Stimulated activated CD4-positive, alpha-beta T cell treated with anti-CD3 and anti-CD28 coated beads, Interleukin-1b, Interleukin-23, amount 100 ng/mL, for 48 hours (primary cell): Measurements from ENCODE around the gene SLC51B.
A peak's percentile ranks its signal among the peaks of the same experiment; 100 is the strongest.

Experiments used
- DNase-seq: peaks from one replicate; pipeline ENCODE4 v3.0.0-alpha.2; 2020

SLC51B gene

GRCh38 chr15:65042776-65043327, 2.3 kb upstream of the SLC51B start:
- DNase-seq: no peak

DNA sequence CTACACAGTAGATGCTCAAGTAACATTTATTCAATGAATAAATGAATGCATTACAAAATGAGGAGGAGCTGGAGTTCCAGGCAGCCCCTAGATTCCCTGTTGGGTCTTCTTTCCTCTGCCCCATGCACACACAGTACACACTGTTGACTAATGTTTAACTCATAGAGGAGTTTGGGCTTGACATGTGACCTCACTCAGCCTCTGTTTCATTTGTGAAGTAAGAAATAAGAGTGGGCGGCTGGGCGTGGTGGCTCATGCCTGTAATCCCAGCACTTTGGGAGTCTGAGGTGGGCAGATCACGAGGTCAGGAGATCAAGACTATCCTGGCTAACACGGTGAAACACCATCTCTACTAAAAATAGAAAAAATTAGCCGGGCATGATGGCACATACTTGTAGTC, 969 bp upstream of the SLC51B start:
- peak; percentile 39 for DNase-seq

DNA sequence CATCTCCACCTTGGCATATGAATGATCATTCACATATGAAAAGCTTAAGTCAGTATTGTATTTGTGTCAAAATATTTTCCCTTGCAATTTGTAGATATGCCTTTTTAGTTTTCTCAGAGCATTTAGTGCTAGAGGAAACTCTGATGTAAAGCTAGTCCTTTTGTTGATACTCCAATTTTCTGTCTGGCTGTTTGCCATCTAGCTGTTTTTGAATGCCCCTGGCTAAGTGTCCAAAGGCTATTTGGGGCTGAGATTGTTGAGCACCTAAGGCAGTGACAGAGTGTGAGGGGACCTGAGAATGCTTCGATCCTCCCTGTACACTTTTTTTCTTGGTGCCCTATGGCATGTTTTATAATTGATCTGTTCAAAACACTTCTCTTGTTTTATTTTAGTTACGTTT, 3.1 kb downstream of the SLC51B start:
- DNase-seq: no peak

GRCh38 chr15:65049418-65049840, 4.2 kb downstream of the SLC51B start:
- DNase-seq: peak; percentile 91

DNA sequence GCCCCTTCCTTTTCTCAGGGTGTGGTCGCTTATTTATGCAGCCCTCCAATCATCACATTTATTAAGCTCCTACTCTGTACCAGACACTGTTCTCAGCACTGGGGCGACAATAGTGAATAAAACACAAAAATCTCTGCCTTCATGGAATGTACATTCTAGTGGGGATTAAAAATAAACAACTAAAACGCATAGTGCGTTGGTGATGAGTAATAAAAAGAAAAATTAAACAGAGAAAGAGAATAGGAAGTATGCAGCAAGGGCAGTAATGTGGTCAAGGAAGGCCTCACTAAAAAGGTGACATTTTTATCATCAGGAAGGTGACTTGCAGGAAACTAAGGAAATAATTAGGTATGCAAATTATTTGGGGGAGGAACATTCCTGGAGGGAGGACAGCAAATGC, 5.1 kb downstream of the SLC51B start:
- DNase-seq: no peak

- no peak for DNase-seq
Observed at GRCh38 chr15:65051266-65051665, 6.1 kb downstream of the SLC51B start.

GRCh38 chr15:65052956-65053355, 7.8 kb downstream of the SLC51B start:
- no peak for DNase-seq

GRCh38 chr15:65054333-65055200, 9.4 kb downstream of the SLC51B start:
- DNase-seq: peak; percentile 55

DNA sequence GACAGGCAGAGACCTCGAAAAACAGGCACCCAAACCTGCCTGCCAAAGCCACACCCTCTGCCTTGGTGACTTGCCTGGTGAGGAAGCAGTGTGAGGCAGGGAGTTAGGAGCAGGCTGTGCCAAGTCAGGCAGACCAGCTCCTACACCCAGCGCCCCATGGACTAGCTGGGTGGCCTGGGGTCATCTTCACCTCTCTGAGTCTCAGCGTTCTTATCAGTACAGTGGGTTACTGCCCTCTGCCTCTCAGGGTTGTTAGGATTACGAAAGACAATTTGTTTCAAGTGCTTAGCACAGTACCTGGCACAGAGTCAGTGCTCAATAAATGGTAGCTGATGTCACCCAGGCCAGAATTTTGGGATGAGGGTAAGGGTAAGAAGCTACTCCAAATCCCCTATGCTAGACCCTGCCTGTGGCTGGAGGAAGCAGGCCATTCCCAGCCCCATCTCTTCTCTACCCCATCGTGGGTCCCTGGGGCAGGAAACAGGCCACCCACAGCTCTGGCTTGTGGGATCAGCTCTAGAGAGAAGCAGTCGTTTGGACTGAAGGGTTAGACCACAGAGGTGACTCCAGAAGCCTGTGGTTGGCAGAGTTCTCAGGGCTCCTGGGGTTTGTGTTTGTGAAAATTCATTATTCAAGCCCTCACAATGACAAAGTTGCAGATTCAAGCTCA, 10.1 kb downstream of the SLC51B start:
- no peak for DNase-seq

DNA sequence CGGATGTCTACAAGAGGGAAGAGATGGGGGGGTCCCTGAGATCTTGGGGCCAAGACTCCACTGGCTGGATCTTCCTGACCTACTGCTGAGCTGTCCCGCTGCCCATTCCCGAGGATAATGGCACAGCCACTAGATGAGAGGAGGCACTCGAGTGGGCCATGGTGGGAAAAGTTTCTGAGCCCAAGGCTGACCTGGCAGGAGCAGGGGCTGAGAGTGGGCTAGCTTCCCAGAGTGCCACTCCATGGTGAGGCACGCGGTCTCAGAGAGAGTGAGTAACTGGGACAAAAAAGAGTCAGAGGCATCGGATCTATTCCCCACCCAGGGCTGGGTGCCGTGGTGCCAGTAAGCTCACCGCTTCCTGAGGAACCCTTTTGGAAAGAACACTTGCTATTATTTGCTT, 10.9 kb downstream of the SLC51B start:
- no peak for DNase-seq

GRCh38 chr15:65056868-65057548, 11.8 kb downstream of the SLC51B start:
- no peak for DNase-seq

DNA sequence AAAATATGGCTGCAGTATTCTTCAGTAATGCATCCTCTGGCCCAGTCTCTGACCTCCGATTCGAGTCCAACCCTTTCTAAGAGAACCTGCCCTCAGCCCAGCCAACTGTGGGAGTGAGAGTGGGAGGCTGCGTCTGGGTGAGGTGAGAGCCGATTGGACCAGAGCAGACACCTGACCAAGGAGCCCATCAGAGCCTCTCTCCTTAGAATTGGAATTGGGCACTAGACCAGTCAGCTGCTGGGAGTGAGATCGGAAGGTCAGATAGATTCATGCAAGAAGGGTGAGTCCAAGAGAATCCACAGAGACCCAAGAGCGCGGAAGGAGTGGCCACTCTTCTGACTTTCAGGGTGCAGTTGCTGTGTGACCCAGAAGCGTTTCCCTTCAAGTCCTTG, 12.4 kb downstream of the SLC51B start:
- no peak for DNase-seq

DNA sequence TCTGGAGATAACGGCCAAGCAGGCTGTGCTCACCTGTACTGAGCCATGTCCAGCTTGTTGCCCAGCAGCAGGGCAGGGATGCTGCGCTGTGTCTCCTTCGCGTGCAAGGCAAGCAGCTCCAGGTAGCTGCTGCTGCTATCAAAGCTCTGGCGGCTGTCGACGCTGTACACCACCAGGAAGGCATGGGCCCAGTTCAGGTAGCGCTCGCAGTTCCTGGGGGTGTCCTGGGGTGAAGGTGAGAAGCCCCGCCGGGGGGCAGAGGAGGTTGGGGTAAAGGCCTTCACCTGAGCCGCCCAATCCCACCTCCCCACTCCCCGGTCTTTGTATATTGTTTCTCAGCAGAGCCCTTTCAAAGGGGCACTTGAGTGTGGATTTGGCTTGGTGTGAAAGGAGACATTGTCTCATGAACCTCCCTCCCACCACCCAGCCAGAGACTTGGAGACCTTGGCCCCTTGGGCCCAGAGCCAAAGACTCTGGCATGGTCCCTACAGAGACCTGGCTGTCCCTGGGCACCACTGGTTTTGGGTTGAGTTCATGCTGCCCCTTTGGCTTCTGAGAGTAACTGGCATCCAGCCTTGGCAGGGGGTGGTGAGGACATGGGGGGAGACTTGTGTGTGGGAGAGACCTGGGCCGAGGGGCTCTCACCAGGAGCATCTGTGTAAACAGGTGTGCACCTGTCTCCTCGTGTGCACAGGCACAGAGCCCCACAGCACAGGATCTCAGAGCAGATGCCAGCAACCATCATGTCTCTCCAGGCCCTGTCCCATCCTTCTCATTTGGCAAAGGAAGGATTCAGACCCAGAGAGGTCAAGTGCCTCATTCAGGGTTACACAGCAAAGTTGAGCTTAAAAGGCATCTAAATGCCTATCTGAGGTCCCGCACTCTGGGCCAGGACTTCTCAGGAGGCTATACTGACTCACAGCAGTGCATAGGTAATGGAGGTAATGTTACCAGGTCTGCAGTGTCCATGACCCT, 13.5 kb downstream of the SLC51B start:
- no peak for DNase-seq

- DNase-seq: no peak
Observed at GRCh38 chr15:65059369-65059750, 14.2 kb downstream of the SLC51B start.

GRCh38 chr15:65059931-65060596, 14.9 kb downstream of the SLC51B start:
- DNase-seq: no peak

DNA sequence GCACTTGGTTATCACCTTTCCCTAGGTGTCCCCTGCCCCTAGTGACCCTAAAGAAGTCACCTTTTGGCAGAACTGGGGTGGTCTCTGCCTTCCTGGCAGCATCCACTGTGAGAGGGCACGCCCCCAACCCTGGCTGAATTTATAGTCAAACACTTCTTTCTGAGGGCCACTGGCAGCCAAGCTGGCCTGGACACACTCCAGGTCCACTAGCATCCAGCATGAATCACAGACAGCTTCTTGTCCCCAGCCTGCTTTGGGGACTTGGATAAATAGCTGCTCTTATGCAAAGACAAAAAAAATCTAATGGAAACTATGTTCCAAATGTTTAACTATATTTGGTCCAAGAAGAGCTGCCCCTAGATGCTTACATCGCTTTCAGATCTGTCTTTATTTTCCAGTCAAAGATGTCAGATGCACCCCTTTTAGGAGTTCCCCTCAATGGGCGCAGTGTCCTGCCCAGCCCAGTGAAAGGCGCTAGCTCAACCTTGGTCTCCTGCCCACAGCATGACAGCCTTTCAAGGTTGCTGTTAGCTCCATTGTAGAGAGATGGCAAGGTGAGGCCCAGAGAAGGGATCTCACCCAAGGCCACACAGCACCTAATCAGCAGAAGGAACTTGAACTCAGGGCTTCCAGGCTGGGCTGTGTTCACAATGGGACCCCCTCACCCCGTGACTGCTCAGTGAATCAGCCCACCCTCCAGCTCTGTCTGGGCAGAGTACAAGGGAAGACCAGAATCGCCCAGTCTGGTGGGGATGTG, 15.6 kb downstream of the SLC51B start:
- DNase-seq: no peak

GRCh38 chr15:65062061-65062460, 16.9 kb downstream of the SLC51B start:
- no peak for DNase-seq

GRCh38 chr15:65062726-65063125, 17.5 kb downstream of the SLC51B start:
- no peak for DNase-seq

DNA sequence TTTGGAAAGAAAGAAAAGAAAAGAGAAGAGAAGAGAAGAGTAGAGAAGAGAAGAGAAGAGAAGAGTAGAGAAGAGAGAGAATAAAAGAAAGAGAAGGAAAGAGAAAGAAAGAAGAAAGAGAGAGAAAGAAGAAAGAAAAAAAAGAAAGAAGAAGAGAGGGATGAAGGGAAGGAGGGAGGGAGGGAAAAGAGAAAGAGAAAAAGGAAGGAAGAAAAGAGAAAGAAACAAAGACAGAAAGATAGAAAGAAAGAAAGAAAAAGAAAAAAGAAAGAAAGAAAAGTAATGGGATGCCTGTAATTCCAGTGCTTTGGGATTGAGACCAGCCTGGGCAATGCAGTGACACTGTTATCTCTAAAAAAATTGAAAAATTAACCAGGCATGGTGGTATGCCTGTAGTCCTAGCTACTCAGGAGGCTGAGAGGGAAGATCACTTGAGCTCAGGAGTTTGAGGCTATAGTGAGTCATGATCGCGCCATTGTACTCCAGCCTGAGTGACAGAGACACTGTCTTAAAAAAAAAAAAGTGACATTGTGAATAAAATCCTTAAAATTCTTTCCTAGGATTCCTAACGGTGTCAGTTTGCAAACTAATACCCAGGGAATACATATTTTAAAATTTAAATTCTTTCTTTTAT, 20.9 kb downstream of the SLC51B start:
- no peak for DNase-seq

GRCh38 chr15:65066635-65067316, 21.6 kb downstream of the SLC51B start:
- DNase-seq: no peak
